Measurements from ENCODE around the gene SLC22A3. TPM values are rescaled to one million over a fixed set of nuclear protein-coding genes. Genes with fewer than 3 reads are reported as not detected.

SLC22A3 gene
- total RNA-seq, 1 experiment from 2014 or later = 2.4 TPM

- H3K4me1 ChIP-seq = no peaks in the 10 kb centered on the region
- peaks cover 9% of the 10 kb centered on the region for H3K9me3 Mint-ChIP-seq (ENCODE audit: unreplicated experiment)
- TF ChIP-seq, protein P1, sequence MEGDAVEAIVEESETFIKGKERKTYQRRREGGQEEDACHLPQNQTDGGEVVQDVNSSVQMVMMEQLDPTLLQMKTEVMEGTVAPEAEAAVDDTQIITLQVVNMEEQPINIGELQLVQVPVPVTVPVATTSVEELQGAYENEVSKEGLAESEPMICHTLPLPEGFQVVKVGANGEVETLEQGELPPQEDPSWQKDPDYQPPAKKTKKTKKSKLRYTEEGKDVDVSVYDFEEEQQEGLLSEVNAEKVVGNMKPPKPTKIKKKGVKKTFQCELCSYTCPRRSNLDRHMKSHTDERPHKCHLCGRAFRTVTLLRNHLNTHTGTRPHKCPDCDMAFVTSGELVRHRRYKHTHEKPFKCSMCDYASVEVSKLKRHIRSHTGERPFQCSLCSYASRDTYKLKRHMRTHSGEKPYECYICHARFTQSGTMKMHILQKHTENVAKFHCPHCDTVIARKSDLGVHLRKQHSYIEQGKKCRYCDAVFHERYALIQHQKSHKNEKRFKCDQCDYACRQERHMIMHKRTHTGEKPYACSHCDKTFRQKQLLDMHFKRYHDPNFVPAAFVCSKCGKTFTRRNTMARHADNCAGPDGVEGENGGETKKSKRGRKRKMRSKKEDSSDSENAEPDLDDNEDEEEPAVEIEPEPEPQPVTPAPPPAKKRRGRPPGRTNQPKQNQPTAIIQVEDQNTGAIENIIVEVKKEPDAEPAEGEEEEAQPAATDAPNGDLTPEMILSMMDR (IDR thresholded peaks at IDR 0.05; ENCODE audit: insufficient read depth in 1 of 2, low read depth in 1 of 2, low read length in 1 of 2, severe bottlenecking in 1 of 2, unreplicated experiment in 1 of 2) = no peak
- POLR2A ChIA-PET = no interaction called here
- no peak overlapping the region for H3K4me3 ChIP-seq (ENCODE audit: low read depth, low read length)
- no peaks in the 10 kb centered on the region for H3K36me3 Mint-ChIP-seq (ENCODE audit: insufficient read depth, unreplicated experiment)
- DNase-seq = no peak
- CTCF ChIA-PET = no interaction called here
- H3K9me3 ChIP-seq = no peaks in the 10 kb centered on the region
- no peaks in the 10 kb centered on the region for H3K36me3 ChIP-seq (ENCODE audit: control insufficient read depth, insufficient read depth, low read length)
- intact Hi-C loops (cut with micrococcal nuclease; ENCODE audit: unreplicated experiment) = no loop called here
- no peak overlapping the region for H3K27ac Mint-ChIP-seq (ENCODE audit: unreplicated experiment)
- no peaks in the 10 kb centered on the region for H3K27me3 ChIP-seq (replicated peaks; ENCODE audit: control insufficient read depth, insufficient read depth, low read length)
- H3K4me1 Mint-ChIP-seq (ENCODE audit: low read depth, unreplicated experiment) = no peaks in the 10 kb centered on the region
- H3K4me3 Mint-ChIP-seq (ENCODE audit: unreplicated experiment) = no peak overlapping the region
- BruUV-seq (replicated peaks) = no TSS peak
- H3K27me3 Mint-ChIP-seq (ENCODE audit: insufficient read depth, unreplicated experiment) = peaks cover 4% of the 10 kb centered on the region
These were observed 28.9 kb upstream of the SLC22A3 start for GRCh38 chr6:160319246-160319645.

DNA sequence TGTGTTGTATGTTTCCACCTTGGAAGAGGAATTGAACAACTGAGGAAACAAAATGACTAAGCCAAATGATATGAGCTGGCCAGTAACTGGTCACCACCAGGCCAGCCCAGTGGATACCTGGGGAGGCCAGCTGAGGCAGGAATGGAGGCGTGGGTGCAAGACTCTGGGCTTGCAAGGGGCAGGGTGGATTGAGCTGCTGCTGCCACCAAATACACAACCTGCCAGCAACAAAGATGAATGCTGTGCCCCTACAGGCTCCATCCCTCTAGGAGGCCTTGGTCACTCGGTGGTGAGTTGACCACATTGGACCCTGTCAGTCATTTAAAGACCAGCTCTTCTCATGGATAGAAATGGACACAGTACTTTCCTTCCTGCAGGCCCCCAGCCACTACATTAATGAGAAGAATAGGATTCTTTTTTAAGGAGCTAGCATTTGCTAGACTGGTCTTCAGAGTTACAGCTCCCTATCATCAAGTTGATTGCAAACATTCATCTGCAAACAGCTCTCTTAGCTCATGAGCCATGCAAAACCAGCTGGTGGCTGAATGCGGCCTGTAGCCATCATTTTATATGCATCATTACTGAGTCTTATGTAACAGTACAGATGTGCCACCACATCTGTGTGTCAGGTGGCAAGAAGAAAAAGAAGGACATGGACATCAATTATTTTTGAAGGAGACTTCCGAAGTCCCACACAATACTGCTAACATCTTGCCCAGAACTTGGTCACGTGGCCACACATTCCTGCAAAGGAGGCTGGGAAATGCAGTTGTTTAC, 26.3 kb upstream of the SLC22A3 start:
- DNase-seq = no peak
- Mint-ChIP-seq H3K9me3 (ENCODE audit: unreplicated experiment) (peaks cover 9% of the 10 kb centered on the region), H3K27ac (ENCODE audit: unreplicated experiment) (no peak overlapping the region), H3K36me3 (ENCODE audit: insufficient read depth, unreplicated experiment) (no peaks in the 10 kb centered on the region), H3K4me1 (ENCODE audit: low read depth, unreplicated experiment) (no peaks in the 10 kb centered on the region), H3K4me3 (ENCODE audit: unreplicated experiment) (no peak overlapping the region), H3K27me3 (ENCODE audit: insufficient read depth, unreplicated experiment) (peaks cover 3% of the 10 kb centered on the region)
- Histone ChIP-seq H3K27me3 (replicated peaks; ENCODE audit: control insufficient read depth, insufficient read depth, low read length) (no peaks in the 10 kb centered on the region), H3K4me1 (no peaks in the 10 kb centered on the region), H3K36me3 (ENCODE audit: control insufficient read depth, insufficient read depth, low read length) (no peaks in the 10 kb centered on the region), H3K9me3 (no peaks in the 10 kb centered on the region), H3K4me3 (ENCODE audit: low read depth, low read length) (no peak overlapping the region)
- TF ChIP-seq, protein P1 (IDR thresholded peaks at IDR 0.05; ENCODE audit: insufficient read depth in 1 of 2, low read depth in 1 of 2, low read length in 1 of 2, severe bottlenecking in 1 of 2, unreplicated experiment in 1 of 2) = no peak
- BruUV-seq (replicated peaks) = no TSS peak
- ChIA-PET CTCF (no interaction called here), POLR2A (interaction anchor here (0.6 kb wide), 1 partner anchor 78 kb away, joined by 4 read pairs; no protein-coding TSS in a partner anchor)
- intact Hi-C loops (cut with micrococcal nuclease; ENCODE audit: unreplicated experiment) = no loop called here

DNA sequence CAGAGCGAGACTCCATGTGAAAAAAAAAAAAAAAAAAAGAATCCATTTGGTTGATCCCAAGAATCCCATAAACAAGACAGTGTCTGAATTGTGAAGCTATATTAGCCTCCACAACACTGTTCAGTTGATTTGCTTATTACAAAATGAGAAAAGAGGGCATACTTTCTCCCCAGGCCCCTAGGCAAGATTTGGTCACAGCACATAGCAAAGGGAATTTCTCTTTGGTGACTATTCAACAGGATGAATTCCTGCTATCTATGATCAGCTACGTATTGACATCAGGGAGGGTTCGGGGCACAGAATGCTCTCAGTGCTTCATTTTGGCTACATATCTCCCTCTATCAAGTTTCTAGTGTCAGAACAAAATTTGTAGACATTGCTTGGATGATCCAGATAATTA, 20.2 kb upstream of the SLC22A3 start:
- intact Hi-C loops (cut with micrococcal nuclease; ENCODE audit: unreplicated experiment) = no loop called here
- Histone ChIP-seq H3K9me3 (no peaks in the 10 kb centered on the region), H3K36me3 (ENCODE audit: control insufficient read depth, insufficient read depth, low read length) (no peaks in the 10 kb centered on the region), H3K4me1 (no peaks in the 10 kb centered on the region), H3K4me3 (ENCODE audit: low read depth, low read length) (no peak overlapping the region), H3K27me3 (replicated peaks; ENCODE audit: control insufficient read depth, insufficient read depth, low read length) (no peaks in the 10 kb centered on the region)
- Mint-ChIP-seq H3K4me3 (ENCODE audit: unreplicated experiment) (no peak overlapping the region), H3K27ac (ENCODE audit: unreplicated experiment) (no peak overlapping the region), H3K9me3 (ENCODE audit: unreplicated experiment) (no peaks in the 10 kb centered on the region), H3K36me3 (ENCODE audit: insufficient read depth, unreplicated experiment) (no peaks in the 10 kb centered on the region), H3K27me3 (ENCODE audit: insufficient read depth, unreplicated experiment) (peaks cover 14% of the 10 kb centered on the region), H3K4me1 (ENCODE audit: low read depth, unreplicated experiment) (no peaks in the 10 kb centered on the region)
- ChIA-PET POLR2A (no interaction called here), CTCF (no interaction called here)
- no TSS peak for BruUV-seq (replicated peaks)
- DNase-seq = no peak
- TF ChIP-seq, protein P1 (IDR thresholded peaks at IDR 0.05; ENCODE audit: insufficient read depth in 1 of 2, low read depth in 1 of 2, low read length in 1 of 2, severe bottlenecking in 1 of 2, unreplicated experiment in 1 of 2) = no peak
